GM18498 (cell line): ENCODE data around the gene TANC1.
A peak's percentile ranks its signal among the peaks of the same experiment; 100 is the strongest.

Experiments used
- ATAC-seq: cut with Tn5 transposase; IDR thresholded peaks from one replicate; pipeline ENCODE4 v1.9.1; 2021; ENCODE audit warnings: mild to moderate bottlenecking, moderate library complexity; ENCODE audit not compliant: unreplicated experiment

TANC1 gene

GRCh38 chr2:158968396-158969161 lies at the start of gene TANC1:
Gene TANC1, plus strand, starts transcription at chr2:158968640. Its CDS starts 97,271 bp downstream, at chr2:159065911.
- ATAC-seq, result peak; percentile 98

- ATAC-seq, result no peak
Measured at GRCh38 chr2:158921599-158922408, 46.6 kb upstream of the TANC1 start.

GRCh38 chr2:158922601-158923000 lies 45.8 kb upstream of the TANC1 start:
- ATAC-seq, result no peak

- ATAC-seq, result no peak
Measured at GRCh38 chr2:158923180-158923594, 45.3 kb upstream of the TANC1 start.

GRCh38 chr2:158923641-158924040 lies 44.8 kb upstream of the TANC1 start:
- no peak for ATAC-seq

- no peak for ATAC-seq
Measured at GRCh38 chr2:158926478-158926948, 41.9 kb upstream of the TANC1 start.

- ATAC-seq, result no peak
Measured at GRCh38 chr2:158928515-158928914, 39.9 kb upstream of the TANC1 start.

- no peak for ATAC-seq
Measured at GRCh38 chr2:158928965-158929364, 39.5 kb upstream of the TANC1 start.

GRCh38 chr2:158931572-158931971 lies 36.9 kb upstream of the TANC1 start:
- ATAC-seq, result no peak

- ATAC-seq, result no peak
Measured at GRCh38 chr2:158932131-158932645, 36.3 kb upstream of the TANC1 start.

GRCh38 chr2:158934170-158934569 lies 34.3 kb upstream of the TANC1 start:
- ATAC-seq, result no peak

GRCh38 chr2:158935617-158936016 lies 32.8 kb upstream of the TANC1 start:
- no peak for ATAC-seq

GRCh38 chr2:158936978-158937377 lies 31.5 kb upstream of the TANC1 start:
- ATAC-seq, result no peak

GRCh38 chr2:158940356-158940755 lies 28.1 kb upstream of the TANC1 start:
- ATAC-seq, result no peak

GRCh38 chr2:158943973-158944372 lies 24.5 kb upstream of the TANC1 start:
- ATAC-seq, result no peak

GRCh38 chr2:158948964-158949699 lies 19.3 kb upstream of the TANC1 start:
- ATAC-seq, result no peak

- ATAC-seq, result no peak
Measured at GRCh38 chr2:158953454-158953853, 15.0 kb upstream of the TANC1 start.

- ATAC-seq, result peak; percentile 50
Measured at GRCh38 chr2:158953926-158954763, 14.3 kb upstream of the TANC1 start.

GRCh38 chr2:158955842-158956365 lies 12.5 kb upstream of the TANC1 start:
- ATAC-seq, result no peak

- ATAC-seq, result no peak
Measured at GRCh38 chr2:158958365-158958764, 10.1 kb upstream of the TANC1 start.
